CD4-positive, alpha-beta T cell (primary cell): ENCODE results near the gene JAK3. TPM values are rescaled to one million over a fixed set of nuclear protein-coding genes. Genes with fewer than 3 reads are reported as not detected.
A peak's percentile ranks its signal among the peaks of the same experiment; 100 is the strongest.

ENCODE experiments used
- ATAC-seq: fragments of 200-7000 bp; cut with Tn5 transposase; one replicate; pipeline ENCODE4 v1.10.0; 2022; ENCODE audit warnings: mild to moderate bottlenecking; ENCODE audit not compliant: poor library complexity
- CTCF ChIA-PET: fragments of 350-600 bp; sonication (Branson Sonifier 250); formaldehyde crosslinking; loops from one replicate; lab custom pipeline; 2021; ENCODE audit warnings: antibody characterized with exemption, inconsistent platforms; lab: Charles Lee
- POLR2A ChIA-PET: fragments of 350-600 bp; sonication (Branson Sonifier 250); formaldehyde crosslinking; loops from one replicate; lab custom pipeline; 2021; ENCODE audit warnings: antibody characterized with exemption, inconsistent platforms; lab: Charles Lee
- DNase-seq, 14 experiments: peaks; one replicate each; pipeline ENCODE4 v3.0.0-alpha.2; 2013 to 2020; ENCODE audit warnings: mixed read lengths in 2 of 14
- H3K27ac ChIP-seq, 2 donors: one replicate each; pipeline versions ENCODE4 v1.5.1 to v1.7.0; 2013; ENCODE audit warnings: low read length in 2 of 2, low read depth in 1 of 2, mild to moderate bottlenecking in 1 of 2
- H3K27me3 ChIP-seq, 2 experiments: 1 replicate in 1 of 2; 2 replicates in 1 of 2; pipeline versions ENCODE4 v1.6.1 to v1.7.0; 2013; ENCODE audit warnings: low read length in 2 of 2, control low read depth in 1 of 2, mild to moderate bottlenecking in 1 of 2, moderate library complexity in 1 of 2; ENCODE audit not compliant: insufficient read depth in 2 of 2, control insufficient read depth in 1 of 2
- H3K36me3 ChIP-seq: one replicate; pipeline ENCODE4 v1.6.1; 2013; ENCODE audit warnings: low read length, control low read depth; ENCODE audit not compliant: insufficient read depth
- H3K4me1 ChIP-seq: one replicate; pipeline ENCODE4 v1.6.1; 2013; ENCODE audit warnings: low read length, control low read depth; ENCODE audit not compliant: insufficient read depth
- H3K4me3 ChIP-seq: one replicate; pipeline ENCODE4 v1.5.1; 2013; ENCODE audit warnings: mild to moderate bottlenecking, low read length, moderate library complexity
- H3K9me3 ChIP-seq, 2 experiments: 1 replicate in 1 of 2; 2 replicates in 1 of 2; pipeline versions ENCODE4 v1.6.1 to v1.7.0; 2013; ENCODE audit warnings: low read length in 2 of 2, mild to moderate bottlenecking in 2 of 2, control low read depth in 1 of 2, moderate library complexity in 1 of 2; ENCODE audit not compliant: control insufficient read depth in 1 of 2, insufficient read depth in 1 of 2
- H3K27ac Mint-ChIP-seq: one replicate; pipeline ENCODE4 v1.8.0; 2020; ENCODE audit warnings: mixed read lengths
- H3K27me3 Mint-ChIP-seq: one replicate; pipeline ENCODE4 v1.8.0; 2021; ENCODE audit warnings: mixed read lengths
- H3K36me3 Mint-ChIP-seq: one replicate; pipeline ENCODE4 v1.8.0; 2021; ENCODE audit warnings: low read depth, mixed read lengths
- H3K4me1 Mint-ChIP-seq: one replicate; pipeline ENCODE4 v1.8.0; 2021; ENCODE audit warnings: low read depth, mixed read lengths
- H3K4me3 Mint-ChIP-seq: one replicate; pipeline ENCODE4 v1.8.0; 2020; ENCODE audit warnings: mild to moderate bottlenecking, mixed read lengths
- H3K9me3 Mint-ChIP-seq: one replicate; pipeline ENCODE4 v1.8.0; 2020; ENCODE audit warnings: mixed read lengths
- intact Hi-C, 2 experiments: fragments of 100-400 bp; cut with DNase I in 1 of 2; cut with micrococcal nuclease in 1 of 2; formaldehyde crosslinking; loops; one replicate each; pipeline versions ENCODE4 v1.15.1 to v1.9.0; 2023 to 2025; cut with DNase I, micrococcal nuclease
- total RNA-seq, 174 experiments: library from RNA in 2 of 174; stranded (reverse) in 2 of 174; gene quantifications; one replicate each; pipeline ENCODE4 v1.2.3 and lab custom pipeline; 2021 to 2026
- TF ChIP-seq, protein P1 (sequence below): fragments of 200-600 bp; IDR thresholded peaks from one replicate; pipeline ENCODE4 v1.8.0; 2022; ENCODE audit warnings: antibody characterized with exemption, mild to moderate bottlenecking

Gene JAK3
- total RNA-seq, 2 experiments from 2014 or later = 120 to 121 TPM

DNA sequence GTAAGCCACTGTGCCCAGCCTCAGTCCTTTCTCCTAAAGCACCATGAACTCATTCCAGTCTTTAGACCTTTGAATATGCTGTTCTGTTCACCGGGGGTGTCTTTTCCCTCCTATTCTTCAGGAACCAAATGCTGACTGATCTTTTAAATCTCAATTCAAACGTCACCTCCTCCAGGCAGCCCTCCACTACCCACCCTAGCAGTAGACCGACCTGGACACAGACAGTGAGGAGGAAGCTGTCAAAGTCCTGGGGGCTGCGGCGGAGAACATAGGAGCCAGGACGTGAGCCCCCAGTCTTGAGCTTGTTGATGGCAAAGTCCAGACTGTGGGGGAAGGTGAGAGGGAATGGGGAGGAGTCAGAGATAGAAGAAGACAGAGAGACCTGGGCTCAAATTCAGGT, 7.8 kb downstream of the JAK3 start:
- CTCF ChIA-PET = interaction anchor here (0.7 kb wide), 1 partner anchor 16 kb away, joined by 3 read pairs; no protein-coding TSS in a partner anchor
- DNase-seq = no peak

DNA sequence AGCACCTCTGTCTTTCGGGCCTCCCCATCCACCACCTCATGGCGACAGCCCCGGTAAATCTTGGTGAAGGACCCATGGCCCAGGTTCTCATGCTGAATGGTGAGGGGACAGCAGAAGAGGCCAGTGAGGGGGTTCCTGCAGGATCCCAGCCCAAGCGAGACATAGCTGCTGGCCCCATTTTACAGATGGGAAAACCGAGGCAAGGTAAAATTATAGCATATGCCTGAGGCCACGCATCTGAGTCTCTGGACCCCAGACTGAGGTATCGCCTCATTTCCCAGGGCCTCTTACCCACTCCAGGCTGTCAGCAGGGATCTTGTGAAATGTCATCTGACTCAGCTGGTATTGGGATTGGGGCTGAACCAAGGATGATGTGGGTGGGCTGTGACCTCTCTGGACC, 9.8 kb downstream of the JAK3 start:
- no peaks in the 10 kb centered on the region for H3K9me3 Mint-ChIP-seq
- peaks cover 0 to 3% of the 10 kb centered on the region in 2 experiments for H3K9me3 ChIP-seq
- no peak overlapping the region for H3K4me3 Mint-ChIP-seq
- H3K36me3 ChIP-seq = peaks cover 96% of the 10 kb centered on the region
- peaks cover 8% of the 10 kb centered on the region for H3K4me1 Mint-ChIP-seq
- TF ChIP-seq, protein P1, sequence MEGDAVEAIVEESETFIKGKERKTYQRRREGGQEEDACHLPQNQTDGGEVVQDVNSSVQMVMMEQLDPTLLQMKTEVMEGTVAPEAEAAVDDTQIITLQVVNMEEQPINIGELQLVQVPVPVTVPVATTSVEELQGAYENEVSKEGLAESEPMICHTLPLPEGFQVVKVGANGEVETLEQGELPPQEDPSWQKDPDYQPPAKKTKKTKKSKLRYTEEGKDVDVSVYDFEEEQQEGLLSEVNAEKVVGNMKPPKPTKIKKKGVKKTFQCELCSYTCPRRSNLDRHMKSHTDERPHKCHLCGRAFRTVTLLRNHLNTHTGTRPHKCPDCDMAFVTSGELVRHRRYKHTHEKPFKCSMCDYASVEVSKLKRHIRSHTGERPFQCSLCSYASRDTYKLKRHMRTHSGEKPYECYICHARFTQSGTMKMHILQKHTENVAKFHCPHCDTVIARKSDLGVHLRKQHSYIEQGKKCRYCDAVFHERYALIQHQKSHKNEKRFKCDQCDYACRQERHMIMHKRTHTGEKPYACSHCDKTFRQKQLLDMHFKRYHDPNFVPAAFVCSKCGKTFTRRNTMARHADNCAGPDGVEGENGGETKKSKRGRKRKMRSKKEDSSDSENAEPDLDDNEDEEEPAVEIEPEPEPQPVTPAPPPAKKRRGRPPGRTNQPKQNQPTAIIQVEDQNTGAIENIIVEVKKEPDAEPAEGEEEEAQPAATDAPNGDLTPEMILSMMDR = no peak
- no peak overlapping the region for H3K4me3 ChIP-seq
- DNase-seq (no peak), ATAC-seq (no peak)
- H3K27me3 Mint-ChIP-seq = no peaks in the 10 kb centered on the region
- H3K27ac ChIP-seq = no peak overlapping the region
- H3K27me3 ChIP-seq = no peaks in the 10 kb centered on the region
- CTCF ChIA-PET = no interaction called here
- intact Hi-C loops = no loop called here
- peaks cover 89% of the 10 kb centered on the region for H3K36me3 Mint-ChIP-seq
- H3K27ac Mint-ChIP-seq = peak overlapping the region; percentile 59
- peaks cover 44% of the 10 kb centered on the region for H3K4me1 ChIP-seq
- POLR2A ChIA-PET = interaction anchor here (1.9 kb wide), 1 partner anchor 10 kb away, joined by 8 read pairs; the partner anchor contains the start of gene JAK3

More for the DNA sequence above, 7.8 kb downstream of the JAK3 start:
- peaks cover 91% of the 10 kb centered on the region for H3K36me3 ChIP-seq
- no peaks in the 10 kb centered on the region for H3K9me3 Mint-ChIP-seq
- no peaks in the 10 kb centered on the region for H3K9me3 ChIP-seq
- no peak overlapping the region for H3K27ac ChIP-seq
- H3K4me1 ChIP-seq = peaks cover 54% of the 10 kb centered on the region
- POLR2A ChIA-PET = no interaction called here
- TF ChIP-seq, protein P1 = no peak
- intact Hi-C loops = no loop called here
- no peaks in the 10 kb centered on the region for H3K27me3 ChIP-seq
- ATAC-seq = no peak
- H3K36me3 Mint-ChIP-seq = peaks cover 94% of the 10 kb centered on the region
- no peaks in the 10 kb centered on the region for H3K27me3 Mint-ChIP-seq
- H3K4me3 ChIP-seq = no peak overlapping the region
- H3K4me1 Mint-ChIP-seq = peaks cover 25% of the 10 kb centered on the region
- H3K4me3 Mint-ChIP-seq = no peak overlapping the region
- no peak overlapping the region for H3K27ac Mint-ChIP-seq

DNA sequence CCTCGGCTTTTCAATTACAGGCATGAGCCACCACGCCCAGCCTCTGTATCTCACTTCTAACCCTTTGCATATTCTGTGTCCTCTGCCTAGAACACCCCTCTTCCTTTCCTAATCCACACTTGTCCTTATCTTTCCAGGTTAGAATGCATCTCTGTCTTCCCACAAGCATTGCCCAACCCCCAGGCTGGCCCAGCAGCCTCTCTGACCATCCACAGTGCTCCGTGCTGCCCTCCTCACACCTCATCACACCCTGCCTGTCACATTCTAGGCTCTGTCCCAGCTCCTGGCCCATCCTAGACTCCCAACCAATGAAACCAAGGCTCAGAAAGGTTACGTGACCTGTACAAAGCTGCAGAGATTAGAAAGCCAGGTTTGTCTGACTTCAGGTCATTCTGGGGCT, 11.3 kb downstream of the JAK3 start:
- no peak for ATAC-seq
- ChIA-PET POLR2A (no interaction called here), CTCF (no interaction called here)
- H3K36me3 Mint-ChIP-seq = peaks cover 92% of the 10 kb centered on the region
- Histone ChIP-seq H3K36me3 (peaks cover 96% of the 10 kb centered on the region), H3K9me3 (peaks cover 0 to 5% of the 10 kb centered on the region in 2 experiments), H3K4me3 (no peak overlapping the region), H3K27ac (no peak overlapping the region), H3K27me3 (no peaks in the 10 kb centered on the region), H3K4me1 (peaks cover 36% of the 10 kb centered on the region)
- peaks cover 8% of the 10 kb centered on the region for H3K4me1 Mint-ChIP-seq
- TF ChIP-seq, protein P1 = no peak
- no peak for DNase-seq
- no peaks in the 10 kb centered on the region for H3K27me3 Mint-ChIP-seq
- intact Hi-C loops = no loop called here
- H3K27ac Mint-ChIP-seq = peak overlapping the region; percentile 54
- no peaks in the 10 kb centered on the region for H3K9me3 Mint-ChIP-seq
- H3K4me3 Mint-ChIP-seq = no peak overlapping the region
